Fibroblast of villous mesenchyme (primary cell): ENCODE measurements around the gene MEIS3. TPM values are rescaled to one million over a fixed set of nuclear protein-coding genes. Genes with fewer than 3 reads are reported as not detected.
"Not testable (repeated sequence)": the region's sequence is repeated elsewhere in the genome, so short reads cannot be mapped to it uniquely, and the experiment has no call there.

Experiments
- DNase-seq: peaks from one replicate; pipeline ENCODE4 v3.0.0-alpha.2; 2010; ENCODE audit warnings: low read depth
- H3K4me3 ChIP-seq: 2 replicates; pipeline ENCODE4 v1.5.1; 2011; ENCODE audit warnings: low read depth, mild to moderate bottlenecking, low read length
- total RNA-seq: library from RNA; depleted of rRNA; stranded (reverse); fragments of >200 nt; gene quantifications from 2 replicates; pipeline ENCODE4 v1.2.3, GENCODE V29; 2012
- TF ChIP-seq, protein P1 (sequence below): IDR thresholded peaks from 2 replicates; pipeline ENCODE4 v1.5.1; 2012; ENCODE audit warnings: low read depth, mild to moderate bottlenecking, low read length; ENCODE audit not compliant: insufficient read depth

Gene MEIS3
- total RNA-seq, 1 donor: 38.0 TPM

DNA sequence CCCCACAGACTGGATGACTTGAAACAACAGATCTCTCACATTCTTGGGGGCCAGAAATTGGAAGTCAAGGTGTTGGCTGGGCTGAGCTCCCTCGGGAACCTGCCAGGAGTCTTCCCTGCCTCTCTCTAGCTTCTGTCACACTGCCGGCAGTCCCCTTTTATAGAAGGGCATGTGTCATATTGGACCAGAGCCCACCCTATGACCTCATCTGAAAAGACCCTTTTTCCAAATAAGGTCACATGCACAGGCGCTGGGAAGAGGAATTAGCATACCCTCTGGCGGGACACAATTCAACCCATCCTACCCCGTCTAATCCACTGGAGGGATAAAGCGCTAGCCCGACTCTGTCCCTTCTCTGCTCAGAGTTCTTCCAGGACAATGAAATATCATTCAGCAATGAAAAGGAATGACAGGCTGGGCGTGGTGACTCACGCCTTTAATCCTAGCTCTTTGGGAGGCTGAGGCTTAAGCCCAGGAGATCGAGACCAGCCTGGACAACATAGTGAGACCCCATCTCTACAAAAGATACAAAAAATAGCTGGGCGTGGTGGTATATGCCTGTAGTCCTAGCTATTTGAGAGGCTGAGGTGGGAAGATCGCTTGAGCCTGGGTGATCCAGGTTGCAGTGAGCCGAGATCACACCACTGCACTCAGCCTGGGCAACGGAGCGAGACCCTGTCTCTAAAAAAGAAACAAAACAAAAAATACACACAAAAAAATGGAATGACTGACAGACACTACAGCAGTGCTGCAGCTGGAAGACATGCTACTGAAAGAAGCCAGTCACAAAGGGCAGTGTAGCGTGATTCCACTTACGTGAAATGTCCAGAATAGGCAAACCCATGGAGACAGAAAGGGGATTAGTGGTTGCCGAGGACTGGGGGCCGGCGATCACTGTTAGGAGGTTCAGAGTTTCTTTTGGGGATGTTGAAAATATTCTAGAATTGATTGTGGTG, 28.5 kb downstream of the MEIS3 start:
- no peak overlapping the region for H3K4me3 ChIP-seq
- TF ChIP-seq, protein P1, sequence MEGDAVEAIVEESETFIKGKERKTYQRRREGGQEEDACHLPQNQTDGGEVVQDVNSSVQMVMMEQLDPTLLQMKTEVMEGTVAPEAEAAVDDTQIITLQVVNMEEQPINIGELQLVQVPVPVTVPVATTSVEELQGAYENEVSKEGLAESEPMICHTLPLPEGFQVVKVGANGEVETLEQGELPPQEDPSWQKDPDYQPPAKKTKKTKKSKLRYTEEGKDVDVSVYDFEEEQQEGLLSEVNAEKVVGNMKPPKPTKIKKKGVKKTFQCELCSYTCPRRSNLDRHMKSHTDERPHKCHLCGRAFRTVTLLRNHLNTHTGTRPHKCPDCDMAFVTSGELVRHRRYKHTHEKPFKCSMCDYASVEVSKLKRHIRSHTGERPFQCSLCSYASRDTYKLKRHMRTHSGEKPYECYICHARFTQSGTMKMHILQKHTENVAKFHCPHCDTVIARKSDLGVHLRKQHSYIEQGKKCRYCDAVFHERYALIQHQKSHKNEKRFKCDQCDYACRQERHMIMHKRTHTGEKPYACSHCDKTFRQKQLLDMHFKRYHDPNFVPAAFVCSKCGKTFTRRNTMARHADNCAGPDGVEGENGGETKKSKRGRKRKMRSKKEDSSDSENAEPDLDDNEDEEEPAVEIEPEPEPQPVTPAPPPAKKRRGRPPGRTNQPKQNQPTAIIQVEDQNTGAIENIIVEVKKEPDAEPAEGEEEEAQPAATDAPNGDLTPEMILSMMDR: no peak
- DNase-seq: no peak

- no peak for DNase-seq
- H3K4me3 ChIP-seq: no peak overlapping the region
- TF ChIP-seq, protein P1: no peak
Observed at GRCh38 chr19:47389150-47389556, 30.2 kb downstream of the MEIS3 start.

- DNase-seq, H3K4me3 ChIP-seq: not testable (repeated sequence)
Observed at GRCh38 chr19:47388721-47389120, 30.6 kb downstream of the MEIS3 start.

GRCh38 chr19:47387623-47388022, 31.7 kb downstream of the MEIS3 start:
- not testable (repeated sequence) for DNase-seq

DNA sequence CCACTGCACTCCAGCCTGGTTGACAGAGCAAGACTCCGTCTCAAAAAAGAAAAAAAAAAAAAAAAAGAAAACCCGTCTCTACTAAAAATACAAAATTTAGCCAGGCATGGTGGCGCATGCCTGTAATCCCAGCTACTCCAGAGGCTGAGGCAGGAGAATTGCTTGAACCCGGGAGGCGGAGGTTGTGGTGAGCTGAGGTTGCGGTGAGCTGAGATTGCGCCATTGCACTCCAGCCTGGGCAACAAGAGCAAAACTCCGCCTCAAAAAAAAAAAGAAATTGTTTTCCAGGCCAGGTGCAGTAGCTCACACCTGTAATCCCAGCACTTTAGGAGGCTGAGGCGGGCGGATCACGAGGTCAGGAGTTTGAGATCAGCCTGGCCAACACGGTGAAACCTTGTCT, 32.7 kb downstream of the MEIS3 start:
- DNase-seq: not testable (repeated sequence)

More at GRCh38 chr19:47387623-47388022, 31.7 kb downstream of the MEIS3 start:
- H3K4me3 ChIP-seq: not testable (repeated sequence)

DNA sequence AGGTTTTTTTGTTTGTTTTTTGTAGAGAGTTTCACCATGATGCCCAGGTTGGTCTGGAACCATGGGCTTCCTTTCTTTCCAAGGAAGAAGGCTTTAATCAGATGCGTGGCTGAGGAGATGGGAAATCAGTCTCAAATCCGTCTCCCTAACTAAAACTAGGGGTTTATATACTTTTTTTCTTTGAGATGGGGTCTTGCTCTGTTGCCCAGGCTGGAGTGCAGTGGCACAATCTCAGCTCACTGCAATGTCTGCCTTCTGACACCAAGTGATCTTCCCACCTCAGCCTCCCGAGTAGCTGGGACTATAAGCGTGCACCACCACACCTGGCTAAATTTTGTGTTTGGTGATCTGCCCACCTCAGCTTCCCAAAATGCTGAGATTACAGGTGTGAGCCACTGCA, 34.8 kb downstream of the MEIS3 start:
- H3K4me3 ChIP-seq, DNase-seq: not testable (repeated sequence)

More for the DNA sequence above, 32.7 kb downstream of the MEIS3 start:
- not testable (repeated sequence) for H3K4me3 ChIP-seq

DNA sequence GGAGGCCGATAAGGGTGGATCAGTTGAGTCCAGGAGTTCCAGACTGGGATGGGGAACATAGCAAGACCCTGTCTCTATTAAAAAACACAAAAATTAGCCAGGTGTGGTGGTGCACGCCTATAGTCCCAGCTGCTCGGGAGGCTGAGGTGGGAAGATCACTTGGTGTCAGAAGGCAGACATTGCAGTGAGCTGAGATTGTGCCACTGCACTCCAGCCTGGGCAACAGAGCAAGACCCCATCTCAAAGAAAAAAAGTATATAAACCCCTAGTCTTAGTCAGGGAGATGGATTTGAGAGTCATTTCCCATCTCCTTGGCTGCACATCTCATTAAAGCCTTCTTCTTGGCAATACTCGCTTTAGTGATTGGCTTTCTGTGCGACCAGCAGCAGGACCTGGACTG, 35.4 kb downstream of the MEIS3 start:
- not testable (repeated sequence) for H3K4me3 ChIP-seq

GRCh38 chr19:47381653-47382279, 37.6 kb downstream of the MEIS3 start:
- TF ChIP-seq, protein P1: no peak
- H3K4me3 ChIP-seq: no peak overlapping the region
- DNase-seq: no peak

More for the DNA sequence above, 35.4 kb downstream of the MEIS3 start:
- not testable (repeated sequence) for DNase-seq

GRCh38 chr19:47381121-47381520, 38.2 kb downstream of the MEIS3 start:
- no peak overlapping the region for H3K4me3 ChIP-seq
- no peak for DNase-seq
- TF ChIP-seq, protein P1: no peak
